Mesothelial cell of epicardium (in vitro differentiated cells): ENCODE measurements around the gene CTU2. TPM values are rescaled to one million over a fixed set of nuclear protein-coding genes. Genes with fewer than 3 reads are reported as not detected.

Experiments
- DNase-seq, 2 experiments: peaks; one replicate each; pipeline ENCODE4 v3.0.0; 2021; ENCODE audit warnings: low spot score in 2 of 2; ENCODE audit not compliant: unreplicated experiment in 2 of 2
- H3K27ac Mint-ChIP-seq: 2 replicates; pipeline ENCODE4 v1.8.0; 2021; ENCODE audit warnings: mixed read lengths
- H3K27me3 Mint-ChIP-seq: 2 replicates; pipeline ENCODE4 v1.8.0; 2021; ENCODE audit warnings: low read depth, mixed read lengths
- H3K36me3 Mint-ChIP-seq: 2 replicates; pipeline ENCODE4 v1.8.0; 2021; ENCODE audit warnings: mixed read lengths
- H3K4me1 Mint-ChIP-seq: 2 replicates; pipeline ENCODE4 v1.8.0; 2021; ENCODE audit warnings: mixed read lengths
- H3K4me3 Mint-ChIP-seq: 2 replicates; pipeline ENCODE4 v1.8.0; 2021; ENCODE audit warnings: mild to moderate bottlenecking, moderate library complexity, mixed read lengths
- H3K9me3 Mint-ChIP-seq: 2 replicates; pipeline ENCODE4 v1.8.0; 2021; ENCODE audit warnings: mixed read lengths
- total RNA-seq: library from RNA; stranded (reverse); gene quantifications from 3 replicates; pipeline ENCODE4 v1.2.1, GENCODE V29; 2021
- TF ChIP-seq, protein P1 (sequence below): fragments of 200-600 bp; sonication (generic); IDR thresholded peaks from one replicate; pipeline ENCODE4 v1.5.0; 2021; ENCODE audit warnings: antibody characterized with exemption; ENCODE audit not compliant: unreplicated experiment

The CTU2 gene
- total RNA-seq, 1 donor from 2014 or later, result 22.2 TPM

DNA sequence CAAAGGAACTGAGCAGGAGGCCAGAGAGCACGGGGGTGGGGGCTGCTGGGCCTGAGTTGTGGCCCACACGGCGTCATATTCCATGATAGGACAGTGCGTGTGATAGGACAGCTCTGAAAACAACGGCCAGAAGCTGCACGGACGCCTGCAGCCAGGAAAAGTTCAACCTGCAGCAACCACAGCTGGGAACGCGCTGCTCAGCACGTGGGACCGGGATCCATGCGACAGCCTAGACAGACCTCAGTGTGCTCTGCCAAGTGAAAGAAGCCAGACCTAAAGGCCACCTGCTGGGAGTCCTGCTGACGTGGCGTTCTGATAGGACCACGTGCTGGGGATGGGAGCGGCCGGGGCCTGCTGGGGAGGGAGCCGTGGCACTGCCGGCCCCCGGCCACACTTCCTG, 21.6 kb downstream of the CTU2 start:
- peaks cover 10% of the 10 kb centered on the region for H3K36me3 Mint-ChIP-seq
- no peaks in the 10 kb centered on the region for H3K27me3 Mint-ChIP-seq
- no peak overlapping the region for H3K4me3 Mint-ChIP-seq
- no peak overlapping the region for H3K27ac Mint-ChIP-seq
- TF ChIP-seq, protein P1, sequence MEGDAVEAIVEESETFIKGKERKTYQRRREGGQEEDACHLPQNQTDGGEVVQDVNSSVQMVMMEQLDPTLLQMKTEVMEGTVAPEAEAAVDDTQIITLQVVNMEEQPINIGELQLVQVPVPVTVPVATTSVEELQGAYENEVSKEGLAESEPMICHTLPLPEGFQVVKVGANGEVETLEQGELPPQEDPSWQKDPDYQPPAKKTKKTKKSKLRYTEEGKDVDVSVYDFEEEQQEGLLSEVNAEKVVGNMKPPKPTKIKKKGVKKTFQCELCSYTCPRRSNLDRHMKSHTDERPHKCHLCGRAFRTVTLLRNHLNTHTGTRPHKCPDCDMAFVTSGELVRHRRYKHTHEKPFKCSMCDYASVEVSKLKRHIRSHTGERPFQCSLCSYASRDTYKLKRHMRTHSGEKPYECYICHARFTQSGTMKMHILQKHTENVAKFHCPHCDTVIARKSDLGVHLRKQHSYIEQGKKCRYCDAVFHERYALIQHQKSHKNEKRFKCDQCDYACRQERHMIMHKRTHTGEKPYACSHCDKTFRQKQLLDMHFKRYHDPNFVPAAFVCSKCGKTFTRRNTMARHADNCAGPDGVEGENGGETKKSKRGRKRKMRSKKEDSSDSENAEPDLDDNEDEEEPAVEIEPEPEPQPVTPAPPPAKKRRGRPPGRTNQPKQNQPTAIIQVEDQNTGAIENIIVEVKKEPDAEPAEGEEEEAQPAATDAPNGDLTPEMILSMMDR, result no peak
- DNase-seq, result no peak
- H3K9me3 Mint-ChIP-seq, result no peaks in the 10 kb centered on the region
- no peaks in the 10 kb centered on the region for H3K4me1 Mint-ChIP-seq

- TF ChIP-seq, protein P1, result no peak
- no peaks in the 10 kb centered on the region for H3K27me3 Mint-ChIP-seq
- H3K4me3 Mint-ChIP-seq, result no peak overlapping the region
- no peaks in the 10 kb centered on the region for H3K9me3 Mint-ChIP-seq
- no peak for DNase-seq
- H3K4me1 Mint-ChIP-seq, result no peaks in the 10 kb centered on the region
- no peak overlapping the region for H3K27ac Mint-ChIP-seq
- H3K36me3 Mint-ChIP-seq, result peaks cover 10% of the 10 kb centered on the region
Measured at GRCh38 chr16:88730632-88731607, 24.6 kb downstream of the CTU2 start.

GRCh38 chr16:88731699-88732098, 25.4 kb downstream of the CTU2 start:
- H3K36me3 Mint-ChIP-seq, result peaks cover 9% of the 10 kb centered on the region
- TF ChIP-seq, protein P1, result no peak
- no peaks in the 10 kb centered on the region for H3K4me1 Mint-ChIP-seq
- no peaks in the 10 kb centered on the region for H3K27me3 Mint-ChIP-seq
- no peaks in the 10 kb centered on the region for H3K9me3 Mint-ChIP-seq
- H3K27ac Mint-ChIP-seq, result no peak overlapping the region
- no peak overlapping the region for H3K4me3 Mint-ChIP-seq
- no peak for DNase-seq

- H3K4me1 Mint-ChIP-seq, result no peaks in the 10 kb centered on the region
- no peak overlapping the region for H3K4me3 Mint-ChIP-seq
- H3K27ac Mint-ChIP-seq, result no peak overlapping the region
- no peaks in the 10 kb centered on the region for H3K9me3 Mint-ChIP-seq
- no peak for DNase-seq
- TF ChIP-seq, protein P1, result no peak
- H3K27me3 Mint-ChIP-seq, result no peaks in the 10 kb centered on the region
- H3K36me3 Mint-ChIP-seq, result peaks cover 9% of the 10 kb centered on the region
Measured at GRCh38 chr16:88732172-88732960, 26.1 kb downstream of the CTU2 start.

- no peaks in the 10 kb centered on the region for H3K4me1 Mint-ChIP-seq
- no peak overlapping the region for H3K4me3 Mint-ChIP-seq
- H3K36me3 Mint-ChIP-seq, result peaks cover 9% of the 10 kb centered on the region
- H3K27ac Mint-ChIP-seq, result no peak overlapping the region
- TF ChIP-seq, protein P1, result no peak
- H3K9me3 Mint-ChIP-seq, result no peaks in the 10 kb centered on the region
- no peaks in the 10 kb centered on the region for H3K27me3 Mint-ChIP-seq
- no peak for DNase-seq
Measured at GRCh38 chr16:88732961-88733294, 26.6 kb downstream of the CTU2 start.
